Measurements from ENCODE around the gene ATAD1.
"Not testable (repeated sequence)": the region's sequence is repeated elsewhere in the genome, so short reads cannot be mapped to it uniquely, and the experiment has no call there.

The ATAD1 gene

DNA sequence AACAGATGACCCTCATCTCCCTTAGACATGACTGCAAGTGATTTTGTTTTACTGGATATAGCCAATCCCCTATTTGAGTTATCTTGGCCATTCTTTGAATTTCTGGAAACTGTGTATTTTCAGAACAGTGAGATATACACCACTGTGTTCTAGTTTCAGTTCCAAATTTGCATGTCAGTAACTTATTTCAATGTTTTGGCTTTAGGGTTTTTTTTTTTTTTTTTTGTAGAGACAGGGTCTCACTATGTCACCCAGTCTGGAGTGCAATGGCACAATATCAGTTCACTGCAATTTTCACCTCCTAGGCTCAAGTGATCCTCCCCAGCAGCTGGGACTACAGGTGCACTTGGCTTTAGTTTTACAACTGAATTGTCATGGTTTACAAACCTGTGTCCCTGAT, 67.2 kb downstream of the ATAD1 start:
- no peak for DNase-seq

DNA sequence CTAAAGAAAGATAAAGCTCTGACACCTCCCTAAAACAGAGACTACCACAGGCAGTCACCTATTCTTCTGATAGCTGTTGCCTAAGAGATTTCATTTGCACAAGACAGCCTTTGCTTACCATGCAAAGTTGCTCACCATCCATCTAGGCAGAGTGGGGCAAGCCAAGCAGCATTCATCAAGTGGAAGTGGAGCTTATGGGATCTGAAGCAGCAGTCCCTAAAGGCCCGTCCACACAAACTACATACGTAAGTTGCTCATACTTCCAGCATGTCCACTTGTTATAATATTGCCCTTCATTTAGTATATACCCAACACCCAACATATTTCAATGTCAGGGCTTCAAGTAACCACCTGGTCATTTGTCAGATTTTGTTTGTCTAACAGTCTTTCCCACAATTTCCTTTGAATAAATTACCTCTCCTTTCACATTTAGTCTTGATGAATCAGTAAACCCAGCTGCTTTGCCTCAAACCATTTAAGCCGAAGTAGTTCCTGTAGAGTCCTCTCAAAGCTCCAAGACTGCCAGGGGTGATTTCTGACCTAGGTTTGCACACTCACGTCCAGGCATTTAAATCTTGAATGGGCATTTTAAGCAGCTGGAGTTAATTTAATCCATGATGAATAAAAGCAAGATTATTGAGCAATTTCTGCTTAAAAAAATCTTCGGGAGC, 67.9 kb downstream of the ATAD1 start:
- DNase-seq, result no peak

DNA sequence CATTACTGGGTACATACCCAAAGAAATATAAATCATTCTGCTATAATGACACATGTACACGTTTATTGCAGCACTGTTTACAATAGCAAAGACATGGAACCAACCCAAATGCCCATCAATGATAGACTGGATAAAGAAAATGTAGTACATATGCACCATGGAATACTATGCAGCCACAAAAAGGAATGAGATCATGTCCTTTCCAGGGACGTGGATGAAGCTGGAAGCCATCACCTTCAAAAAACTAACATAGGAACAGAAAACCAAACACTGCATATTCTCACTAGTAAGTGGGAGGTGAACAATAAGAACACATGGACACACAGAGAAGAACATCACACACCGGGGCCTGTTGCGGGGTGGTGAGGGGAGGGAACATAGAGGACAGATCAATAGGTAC, 69.8 kb downstream of the ATAD1 start:
- DNase-seq, result not testable (repeated sequence)

DNA sequence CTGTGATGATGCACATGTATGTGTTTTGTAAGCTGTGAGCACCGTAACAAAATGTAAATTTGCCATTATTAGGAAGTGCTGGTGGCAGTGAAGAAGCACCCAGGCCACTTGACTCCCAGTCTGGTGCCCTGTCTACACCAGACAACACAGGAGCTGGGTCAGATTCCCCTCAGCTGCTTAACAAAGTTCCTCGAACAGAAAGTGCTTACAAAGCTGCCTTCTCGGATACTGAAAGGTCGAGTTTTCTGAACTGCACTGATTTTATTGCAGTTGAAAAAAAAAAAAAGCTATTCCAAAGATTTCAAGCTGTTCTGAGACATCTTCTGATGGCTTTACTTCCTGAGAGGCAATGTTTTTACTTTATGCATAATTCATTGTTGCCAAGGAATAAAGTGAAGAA, 71.1 kb downstream of the ATAD1 start:
- no peak for DNase-seq

DNA sequence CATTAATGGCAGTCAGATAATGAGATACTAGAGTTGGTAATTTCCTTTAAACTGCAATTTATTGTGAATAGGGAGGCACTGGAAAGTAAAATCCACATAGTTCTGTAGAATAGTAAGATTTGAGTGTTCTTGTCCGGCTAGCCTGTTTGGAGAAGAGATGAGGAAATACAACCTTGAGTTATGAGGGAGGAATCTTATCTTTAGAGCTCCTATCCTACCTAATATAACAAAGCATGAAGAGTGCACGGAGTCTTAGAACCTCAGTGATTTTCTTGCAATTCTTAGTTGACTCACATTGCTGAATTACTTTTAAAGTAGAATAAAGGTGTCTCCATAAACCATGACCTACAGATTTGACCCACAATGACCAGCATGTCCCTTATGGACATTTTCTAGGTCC, 73.4 kb downstream of the ATAD1 start:
- no peak for DNase-seq

DNA sequence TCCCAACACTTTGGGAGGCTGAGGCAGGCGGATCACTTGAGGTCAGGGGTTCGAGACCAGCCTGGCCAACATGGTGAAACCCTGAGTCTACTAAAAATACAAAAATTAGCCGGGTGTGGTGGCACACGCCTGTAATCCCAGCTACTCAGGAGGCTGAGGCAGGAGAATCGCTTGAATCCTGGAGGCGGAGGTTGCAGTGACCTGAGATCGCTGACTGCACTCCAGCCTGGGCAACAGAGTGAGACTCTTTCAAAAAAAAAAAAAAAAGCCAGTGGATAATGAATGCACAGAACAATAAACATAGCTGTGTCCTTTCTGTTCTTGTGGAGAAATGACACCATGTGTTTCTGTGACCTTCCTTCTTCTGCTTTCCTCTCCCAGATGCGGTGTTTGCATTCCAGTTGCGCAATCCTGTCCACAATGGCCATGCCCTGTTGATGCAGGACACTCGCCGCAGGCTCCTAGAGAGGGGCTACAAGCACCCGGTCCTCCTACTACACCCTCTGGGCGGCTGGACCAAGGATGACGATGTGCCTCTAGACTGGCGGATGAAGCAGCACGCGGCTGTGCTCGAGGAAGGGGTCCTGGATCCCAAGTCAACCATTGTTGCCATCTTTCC, 74.9 kb downstream of the ATAD1 start:
- not testable (repeated sequence) for DNase-seq

DNA sequence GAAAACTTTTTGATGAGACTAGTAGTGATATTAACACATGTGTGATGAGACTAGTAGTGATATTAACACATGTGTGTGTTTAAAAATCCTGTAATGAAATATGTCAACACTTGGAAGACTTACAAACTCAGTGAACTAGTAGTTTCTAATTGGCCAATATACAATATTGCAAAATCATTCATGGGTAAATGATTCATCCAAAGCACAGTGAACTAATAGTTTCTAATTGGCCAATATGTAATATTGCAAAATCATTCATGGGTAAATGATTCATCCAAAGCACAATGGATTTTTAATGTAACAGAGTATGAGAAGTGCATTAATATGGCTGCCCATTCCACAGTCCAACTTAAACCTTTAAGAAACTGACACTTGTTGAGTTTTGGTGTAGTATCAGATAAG, 77.8 kb downstream of the ATAD1 start:
- DNase-seq, result no peak

DNA sequence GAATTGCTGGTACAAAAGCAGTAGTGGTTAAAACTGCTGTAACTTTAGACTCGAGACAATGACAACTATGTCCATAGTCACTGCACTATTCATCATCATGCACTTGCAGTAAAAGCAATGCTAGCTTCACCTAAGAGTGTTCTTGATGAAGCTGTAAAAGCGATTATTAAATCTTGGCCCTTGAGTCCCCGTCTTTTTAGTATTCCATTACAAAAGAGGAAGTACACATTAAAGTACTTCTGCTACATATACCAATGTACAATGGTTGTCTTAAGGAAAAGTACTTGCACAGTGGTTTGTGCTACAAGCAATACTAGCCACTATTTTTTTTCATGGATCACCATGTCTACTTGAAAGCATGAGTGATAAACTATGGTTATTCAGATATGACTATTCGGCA, 78.3 kb downstream of the ATAD1 start:
- no peak for DNase-seq

DNA sequence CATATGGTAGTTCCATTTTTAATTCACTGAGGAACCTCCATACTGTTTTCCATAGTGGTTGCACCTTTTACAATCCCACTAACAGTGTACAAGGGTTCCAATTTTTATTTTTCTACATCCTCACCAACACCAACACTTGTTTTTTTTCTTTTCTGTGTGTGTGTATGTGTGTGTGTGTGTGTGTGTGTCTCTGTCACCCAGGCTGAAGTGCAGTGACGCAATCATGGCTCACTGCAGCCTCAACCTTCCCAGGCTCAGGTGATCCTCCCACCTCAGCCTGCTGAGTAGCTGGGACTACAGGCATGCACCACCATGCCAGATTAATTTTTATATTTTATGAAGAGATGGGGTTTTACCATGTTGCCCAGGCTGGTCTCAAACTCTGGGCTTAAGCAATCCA, 79.8 kb downstream of the ATAD1 start:
- not testable (repeated sequence) for DNase-seq

DNA sequence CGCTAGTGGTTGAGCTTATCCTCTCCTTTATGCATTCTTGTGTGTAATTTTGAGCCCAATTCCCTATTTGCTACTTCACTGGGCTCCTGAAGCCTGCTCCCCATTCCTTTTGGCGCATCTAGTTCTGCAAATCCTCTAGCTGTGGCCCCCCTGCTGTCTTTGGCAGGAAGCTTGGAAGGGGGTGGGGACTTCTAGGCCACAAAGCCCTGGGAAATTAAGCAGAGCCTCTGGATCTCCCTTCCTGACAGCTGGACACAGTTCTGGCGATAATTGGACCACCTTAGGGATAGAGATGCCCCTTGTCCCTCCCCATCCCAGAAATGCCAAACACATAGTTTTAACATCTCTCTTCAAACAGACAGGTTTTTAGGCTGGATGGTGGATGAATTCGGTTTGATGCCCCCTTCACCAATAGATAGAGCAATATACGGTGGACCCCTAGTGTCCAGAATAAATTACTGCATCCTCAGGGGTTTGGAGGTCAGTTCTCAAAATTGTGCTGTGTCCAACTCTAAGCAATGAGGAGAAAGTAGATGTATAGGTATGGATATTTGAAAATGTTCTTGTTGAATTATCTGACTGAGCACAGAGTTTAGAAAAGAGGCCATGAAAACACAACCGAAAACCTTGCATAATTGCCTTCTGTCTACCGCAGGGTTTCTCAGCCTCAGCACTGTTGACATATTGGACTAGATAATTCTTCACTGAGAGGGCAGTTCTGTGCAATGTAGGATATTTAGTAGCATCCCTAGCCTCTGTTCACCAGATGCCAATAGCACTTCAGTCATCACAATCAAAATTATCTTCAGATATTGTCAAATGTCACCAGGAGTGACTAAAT, 82.8 kb downstream of the ATAD1 start:
- no peak for DNase-seq

DNA sequence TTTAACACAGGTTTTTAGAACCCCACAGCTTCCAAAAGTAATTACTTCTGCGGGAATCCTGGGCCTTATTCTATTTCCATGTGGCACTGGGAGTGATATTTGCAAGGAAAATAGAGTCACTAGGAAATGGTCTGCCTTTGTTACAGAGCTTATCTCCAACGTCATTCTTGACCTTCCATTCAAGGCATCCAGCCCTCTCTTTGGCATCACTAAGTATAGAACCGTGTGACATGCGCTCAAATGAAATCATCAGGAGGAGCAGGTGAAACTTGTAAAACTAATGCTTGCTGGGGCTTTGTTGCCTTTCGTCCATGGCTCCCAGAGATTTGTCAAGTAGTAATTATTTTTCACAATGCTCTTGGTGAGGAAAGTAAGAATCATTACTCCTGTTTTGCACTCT, 84.9 kb downstream of the ATAD1 start:
- no peak for DNase-seq

DNA sequence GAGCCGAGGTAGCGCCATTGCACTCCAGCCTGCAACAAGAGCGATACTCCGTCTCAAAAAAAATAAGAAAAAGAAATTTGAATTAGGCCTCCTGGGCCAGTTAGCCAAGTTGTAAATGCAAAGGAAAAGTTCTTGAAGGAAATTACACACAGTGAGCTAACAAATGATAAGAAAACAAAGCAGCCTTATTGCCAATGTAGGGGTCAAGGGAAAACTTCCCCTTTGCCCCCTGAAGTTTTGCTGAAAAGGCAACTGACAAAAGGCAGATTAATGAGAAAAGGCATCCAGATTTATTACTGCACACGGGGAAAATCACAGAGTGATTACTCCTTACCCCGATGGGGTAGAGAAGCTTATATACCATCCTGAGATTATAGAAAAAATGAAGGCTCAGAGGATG, 88.1 kb downstream of the ATAD1 start:
- no peak for DNase-seq

DNA sequence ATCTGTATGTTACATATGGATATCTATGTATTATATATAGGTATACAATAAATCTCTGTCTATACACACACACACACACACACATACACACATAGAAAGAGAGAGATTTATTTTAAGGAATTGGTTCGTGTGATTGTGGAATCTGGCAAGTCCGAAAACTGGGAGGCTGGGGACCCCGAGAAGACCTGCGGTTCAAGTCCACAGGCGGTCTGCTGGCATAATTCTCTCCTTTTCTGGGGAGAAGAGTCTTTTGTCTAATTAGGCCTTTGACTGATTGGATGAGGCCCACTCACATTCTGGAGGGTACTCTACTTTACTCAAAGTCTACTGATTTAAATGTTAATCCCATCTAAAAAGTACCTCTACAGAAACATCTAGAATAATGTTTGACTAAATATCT, 93.2 kb downstream of the ATAD1 start:
- DNase-seq, result no peak

DNA sequence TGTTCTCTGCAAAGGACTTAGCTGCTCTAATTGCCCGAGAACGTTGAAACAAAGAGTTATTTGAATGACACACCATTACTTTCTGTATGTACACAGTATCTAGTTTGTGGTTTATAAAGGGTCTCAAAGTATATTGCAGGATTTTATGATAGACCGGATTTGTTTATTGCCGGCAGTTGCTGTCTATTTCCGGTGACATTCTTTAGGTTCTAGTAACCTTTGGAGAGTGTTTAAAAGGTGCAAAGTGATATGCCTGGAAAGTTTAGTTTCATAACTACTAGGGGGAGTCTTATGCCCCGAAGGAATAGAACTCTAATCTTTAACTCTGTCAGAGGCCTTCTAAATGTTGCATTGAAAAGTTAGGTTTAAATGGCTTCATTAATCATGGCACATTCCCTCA, 94.5 kb downstream of the ATAD1 start:
- no peak for DNase-seq

DNA sequence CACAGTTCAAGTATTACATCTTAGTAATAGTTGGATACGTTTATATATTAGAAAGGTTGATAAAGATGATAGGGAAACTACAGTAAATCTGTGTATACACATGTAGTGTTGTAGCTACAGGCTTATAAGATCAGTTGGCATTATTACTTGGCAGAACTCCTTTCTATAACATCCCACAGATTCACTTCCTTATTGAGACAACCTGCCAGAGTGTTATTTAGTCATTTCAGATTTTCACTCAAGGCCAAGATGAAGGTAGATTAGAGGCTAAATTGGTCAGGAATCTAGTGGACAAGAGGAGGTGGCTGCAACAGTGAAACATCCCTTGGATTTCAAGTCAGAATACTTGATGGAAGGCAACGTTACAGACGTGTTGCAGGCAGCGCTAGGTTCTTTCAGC, 95.3 kb downstream of the ATAD1 start:
- DNase-seq, result no peak

DNA sequence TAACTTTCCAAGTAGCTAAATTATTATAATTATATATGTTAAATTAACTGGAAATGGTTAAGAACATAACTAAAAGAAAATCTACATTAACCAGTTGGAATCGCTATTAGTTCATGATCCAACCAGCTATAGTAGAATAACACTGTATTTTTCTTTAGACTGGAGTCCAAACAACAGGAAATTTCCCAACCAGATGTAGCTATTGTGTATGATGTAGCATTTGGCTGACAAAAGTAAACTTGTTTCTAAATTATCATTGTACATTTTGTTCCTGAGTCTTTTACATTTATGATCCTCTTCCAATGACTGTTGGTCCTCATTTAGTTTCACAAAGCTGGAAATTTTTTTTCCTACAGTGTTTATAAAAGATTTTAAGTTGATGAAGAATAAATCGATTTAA, 96.2 kb downstream of the ATAD1 start:
- no peak for DNase-seq

DNA sequence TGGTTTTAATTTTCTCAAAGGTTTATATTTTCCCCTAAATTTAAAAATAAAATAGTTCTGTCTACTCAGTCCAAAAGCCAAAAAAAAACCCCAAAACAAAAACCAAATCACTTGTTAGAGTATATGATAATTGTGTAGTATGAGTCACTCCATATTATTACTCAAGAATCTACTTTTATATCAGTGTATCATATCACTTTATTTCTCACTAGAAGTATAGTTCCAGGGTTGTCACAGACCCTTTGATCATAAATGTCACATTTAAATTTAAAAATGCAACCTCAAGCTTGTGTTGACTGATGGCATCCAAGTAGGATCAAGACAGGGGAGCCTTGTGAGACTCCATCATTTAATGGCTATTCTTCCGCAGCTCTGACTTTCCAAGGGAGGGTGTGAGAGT, 97.4 kb downstream of the ATAD1 start:
- DNase-seq, result no peak

DNA sequence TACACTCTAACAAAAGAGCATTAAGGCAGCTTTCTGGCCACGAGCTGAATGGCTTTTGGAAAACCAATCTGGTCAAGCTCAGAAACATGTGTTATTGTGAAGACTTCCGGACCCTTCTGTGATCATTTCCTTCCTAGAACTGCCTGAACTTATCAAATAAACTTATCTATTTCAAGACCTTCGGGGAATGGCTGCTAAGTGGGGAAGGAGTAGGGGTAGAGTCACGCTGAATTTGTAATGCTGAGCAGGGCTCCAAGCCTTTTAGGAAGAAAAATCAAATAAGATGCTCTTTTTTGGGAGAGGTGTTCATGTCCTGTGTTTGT, 101.7 kb downstream of the ATAD1 start:
- DNase-seq, result no peak

DNA sequence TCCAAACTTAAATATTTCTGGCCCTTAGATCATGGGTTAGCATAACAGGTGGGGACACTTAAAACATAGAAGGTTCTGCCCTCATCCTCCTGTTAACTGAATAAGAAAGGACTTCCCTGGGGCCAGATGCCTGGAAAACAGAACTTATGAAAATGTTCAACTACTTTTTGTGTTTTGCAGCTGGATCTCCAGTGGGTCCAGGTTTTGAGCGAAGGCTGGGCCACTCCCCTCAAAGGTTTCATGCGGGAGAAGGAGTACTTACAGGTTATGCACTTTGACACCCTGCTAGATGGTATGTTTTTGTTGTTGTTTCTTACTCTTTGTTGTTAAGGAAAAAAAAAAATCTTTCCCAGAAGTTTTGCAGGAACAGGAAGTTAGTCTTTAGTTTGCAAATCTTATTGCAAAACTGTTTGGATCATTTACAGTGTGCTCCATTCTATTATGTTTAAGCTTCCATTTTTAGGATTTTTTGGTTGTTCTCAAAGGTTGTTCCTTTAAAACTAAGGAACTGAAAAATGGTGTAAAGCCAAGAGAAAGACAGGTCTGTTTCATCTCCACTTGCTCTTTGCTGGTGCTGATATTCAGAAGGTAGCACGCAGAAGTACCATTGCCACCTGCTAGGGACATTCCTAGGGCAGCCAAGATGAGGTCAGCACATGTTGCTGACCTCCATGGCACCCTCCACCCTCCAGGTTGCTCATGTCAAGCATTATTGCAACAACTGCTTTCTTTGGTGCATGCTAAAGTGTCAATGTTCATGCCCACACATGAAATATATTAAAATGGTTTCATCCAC, 102.3 kb downstream of the ATAD1 start:
- no peak for DNase-seq

DNA sequence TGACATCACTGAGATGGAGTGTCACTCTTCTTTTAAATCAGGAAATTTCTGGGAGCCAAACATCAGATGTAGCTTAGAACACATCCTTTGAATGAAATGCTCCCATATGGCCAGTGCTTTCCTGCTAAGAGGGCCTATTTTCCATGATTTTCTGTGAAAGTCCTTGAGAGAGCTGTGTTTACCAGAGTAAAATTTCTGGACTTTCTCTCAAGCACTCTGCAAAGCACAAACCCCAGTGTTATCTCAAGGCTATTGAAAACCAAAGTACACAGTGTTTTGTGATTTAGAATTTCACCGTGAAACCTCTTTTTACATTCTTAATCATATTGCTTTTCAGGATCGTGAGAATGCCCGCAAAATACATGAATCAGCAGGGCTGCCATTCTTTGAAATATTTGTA, 104.3 kb downstream of the ATAD1 start:
- DNase-seq, result no peak

DNA sequence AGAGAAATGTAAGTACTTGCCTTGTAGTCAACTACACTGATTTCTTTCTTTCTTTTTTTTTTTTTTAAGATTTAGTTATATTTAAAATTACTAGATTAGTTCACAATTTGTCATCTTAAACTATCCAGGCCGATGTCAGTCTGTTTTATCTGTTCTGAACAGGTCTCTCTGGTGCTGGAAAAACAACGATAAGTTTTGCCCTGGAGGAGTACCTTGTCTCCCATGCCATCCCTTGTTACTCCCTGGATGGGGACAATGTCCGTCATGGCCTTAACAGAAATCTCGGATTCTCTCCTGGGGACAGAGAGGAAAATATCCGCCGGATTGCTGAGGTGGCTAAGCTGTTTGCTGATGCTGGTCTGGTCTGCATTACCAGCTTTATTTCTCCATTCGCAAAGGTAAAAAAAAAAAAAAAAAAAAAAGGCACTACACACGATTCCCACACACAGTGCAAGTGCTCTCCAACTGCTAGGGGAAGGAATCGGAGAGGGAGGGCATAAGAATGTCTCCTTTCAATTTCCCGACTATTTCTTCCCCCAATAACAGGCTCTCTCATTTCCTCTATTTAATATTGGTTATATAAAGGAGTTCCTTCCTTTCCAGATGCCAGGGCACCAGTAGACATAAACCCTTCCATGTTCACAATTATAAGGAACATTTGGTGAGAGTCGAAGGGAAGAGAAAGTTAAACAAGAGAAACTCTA, 105.0 kb downstream of the ATAD1 start:
- DNase-seq, result no peak

DNA sequence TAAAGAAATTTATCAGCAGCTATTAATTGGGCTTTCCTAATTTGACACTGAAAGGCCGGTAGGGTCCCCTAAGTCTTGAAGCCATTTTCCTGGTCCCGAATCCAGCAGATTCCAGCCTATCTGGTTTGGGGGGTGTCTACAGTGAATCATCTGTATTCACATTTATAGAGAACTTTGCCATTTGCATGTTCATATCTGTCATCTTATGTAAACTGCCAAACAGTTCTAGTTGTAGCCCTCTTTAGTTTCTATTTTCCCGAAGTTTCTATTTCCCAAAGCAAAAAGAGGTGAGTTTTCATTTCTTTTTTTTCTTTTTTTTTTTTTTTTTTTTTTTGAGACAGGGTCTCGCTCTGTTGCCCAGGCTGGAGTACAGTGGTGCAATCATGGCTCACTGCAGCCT, 110.8 kb downstream of the ATAD1 start:
- DNase-seq, result no peak

DNA sequence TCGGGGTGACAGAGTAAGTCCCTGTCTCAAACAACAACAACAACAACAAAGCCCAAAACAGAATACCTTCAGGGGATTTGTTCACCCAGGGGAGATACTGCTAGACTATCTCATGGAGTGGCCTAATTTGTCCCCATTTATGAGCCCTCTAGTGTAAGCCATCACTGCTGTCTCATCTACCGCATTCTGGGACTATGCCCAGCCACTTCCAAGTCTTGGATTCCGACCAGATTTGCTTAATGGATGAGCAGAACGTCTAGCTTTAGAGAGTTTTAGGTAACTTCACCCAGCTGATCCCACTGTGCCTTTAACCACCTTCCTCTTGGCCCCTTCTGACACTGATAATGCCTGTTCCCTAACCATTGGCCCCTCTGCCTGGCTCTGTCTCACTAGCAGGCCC, 111.3 kb downstream of the ATAD1 start:
- DNase-seq, result no peak
